SK-N-SH (cell line): Measurements from ENCODE around the gene AP1AR. TPM values are rescaled to one million over a fixed set of nuclear protein-coding genes. Genes with fewer than 3 reads are reported as not detected.
A peak's percentile ranks its signal among the peaks of the same experiment; 100 is the strongest.

ENCODE experiments used
- CTCF ChIA-PET: fragments of 300-600, 350-600 bp; formaldehyde crosslinking; extraction: SDS; loops from one replicate; lab custom pipeline; 2021; lab: Yijun Ruan, JAX
- POLR2A ChIA-PET: fragments of 350-600 bp; sonication (Branson Sonifier 250); formaldehyde crosslinking; extraction: SDS; loops from one replicate; lab custom pipeline; 2020; ENCODE audit warnings: antibody characterized with exemption, inconsistent platforms; lab: Yijun Ruan, JAX
- DNase-seq: peaks from one replicate; pipeline ENCODE4 v3.0.0; 2012
- H2AFZ ChIP-seq: fragments of 200-600 bp; sonication (generic); 2 replicates; pipeline ENCODE4 v1.8.1; 2016; ENCODE audit warnings: antibody characterized with exemption, mild to moderate bottlenecking, low read depth
- H3F3A ChIP-seq: fragments of 200-600 bp; sonication (generic); replicated peaks from 2 replicates; pipeline ENCODE3; 2016; ENCODE audit warnings: antibody characterized with exemption, mild to moderate bottlenecking; ENCODE audit not compliant: insufficient read depth
- H3K27ac ChIP-seq, 2 experiments: fragments of 200-500 bp in 1 of 2; fragments of 200-600 bp in 1 of 2; sonication (Bioruptor generic) in 1 of 2; sonication (generic), shearing (Covaris generic) in 1 of 2; 2 replicates each; pipeline versions ENCODE4 v1.5.1 to v1.6.1; 2014 to 2016; ENCODE audit warnings: low read depth in 2 of 2, inconsistent platforms in 1 of 2, low read length in 1 of 2, mild to moderate bottlenecking in 1 of 2, mixed read lengths in 1 of 2
- H3K27me3 ChIP-seq: fragments of 200-600 bp; sonication (generic), shearing (Covaris generic); 2 replicates; pipeline ENCODE4 v1.6.1; 2016; ENCODE audit warnings: mixed run types; ENCODE audit not compliant: insufficient read depth
- H3K36me3 ChIP-seq, 2 experiments: fragments of 200-500 bp in 1 of 2; fragments of 200-600 bp in 1 of 2; sonication (Bioruptor generic) in 1 of 2; sonication (generic) in 1 of 2; replicated peaks in 1 of 2; 2 replicates each; pipeline versions ENCODE3 to v1.5.1; 2014 to 2016; ENCODE audit warnings: low read length in 1 of 2, mild to moderate bottlenecking in 1 of 2; ENCODE audit not compliant: insufficient read depth in 2 of 2, control insufficient read depth in 1 of 2
- H3K4me1 ChIP-seq, 2 experiments: fragments of 200-500 bp in 1 of 2; fragments of 200-600 bp in 1 of 2; sonication (Bioruptor generic) in 1 of 2; sonication (generic), shearing (Covaris generic) in 1 of 2; 2 replicates each; pipeline versions ENCODE4 v1.5.1 to v1.6.1; 2014 to 2016; ENCODE audit warnings: low read depth in 1 of 2, low read length in 1 of 2, mixed run types in 1 of 2; ENCODE audit not compliant: insufficient read depth in 2 of 2, control insufficient read depth in 1 of 2
- H3K4me2 ChIP-seq: fragments of 200-600 bp; sonication (generic), shearing (Covaris generic); 2 replicates; pipeline ENCODE4 v1.6.1; 2017; ENCODE audit warnings: mixed run types
- H3K4me3 ChIP-seq, 2 experiments: fragments of 200-500 bp in 1 of 2; fragments of 200-600 bp in 1 of 2; sonication (Bioruptor generic) in 1 of 2; sonication (generic), shearing (Covaris generic) in 1 of 2; 2 replicates each; pipeline versions ENCODE4 v1.5.1 to v1.8.1; 2014 to 2016; ENCODE audit warnings: low read depth in 2 of 2, inconsistent platforms in 1 of 2, low read length in 1 of 2, mild to moderate bottlenecking in 1 of 2, mixed read lengths in 1 of 2, moderate library complexity in 1 of 2
- H3K79me2 ChIP-seq: fragments of 200-600 bp; sonication (generic); 2 replicates; pipeline ENCODE4 v1.8.1; 2017; ENCODE audit warnings: mild to moderate bottlenecking; ENCODE audit not compliant: insufficient read depth
- H3K9ac ChIP-seq: fragments of 200-600 bp; sonication (generic); 2 replicates; pipeline ENCODE4 v1.6.1; 2017; ENCODE audit warnings: mixed run types
- H3K9me2 ChIP-seq: fragments of 200-600 bp; sonication (generic); 2 replicates; pipeline ENCODE4 v1.6.1; 2017; ENCODE audit warnings: mixed run types
- H3K9me3 ChIP-seq: fragments of 200-600 bp; sonication (generic); 2 replicates; pipeline ENCODE4 v1.6.1; 2017; ENCODE audit warnings: mixed run types, mild to moderate bottlenecking, moderate library complexity
- H4K20me1 ChIP-seq: fragments of 200-600 bp; sonication (generic); 2 replicates; pipeline ENCODE4 v1.6.1; 2017; ENCODE audit warnings: mild to moderate bottlenecking, mixed run types; ENCODE audit not compliant: insufficient read depth
- CTCF ChIP-seq: fragments of 200-600 bp; sonication (generic); IDR thresholded peaks from 2 replicates; pipeline ENCODE4 v1.6.1; 2017; ENCODE audit warnings: antibody characterized with exemption, mild to moderate bottlenecking, moderate library complexity
- ELF1 ChIP-seq: IDR thresholded peaks from 2 replicates; pipeline ENCODE4 v1.4.0; 2012
- FOXJ3 ChIP-seq: sonication (generic); formaldehyde crosslinking; IDR thresholded peaks from 2 replicates; pipeline ENCODE4 v1.5.1; 2020; ENCODE audit warnings: mild to moderate bottlenecking, missing genetic modification reagents
- IRF3 ChIP-seq: fragments of 150-350 bp; IDR thresholded peaks from 2 replicates; pipeline ENCODE4 v1.6.1; 2016; ENCODE audit warnings: mild to moderate bottlenecking, low read depth, low read length
- MEF2A ChIP-seq: IDR thresholded peaks from 2 replicates; pipeline ENCODE4 v1.4.0; 2012; ENCODE audit warnings: low read depth, borderline replicate concordance
- NRF1 ChIP-seq: IDR thresholded peaks from 2 replicates; pipeline ENCODE4 v1.6.1; 2012; ENCODE audit warnings: low read depth, mild to moderate bottlenecking, low read length
- POLR2AphosphoS5 ChIP-seq: IDR thresholded peaks from 2 replicates; pipeline ENCODE4 v1.6.1; 2012; ENCODE audit warnings: low read depth, low read length
- RCOR1 ChIP-seq: fragments of 150-350 bp; IDR thresholded peaks from 2 replicates; pipeline ENCODE4 v1.6.1; 2017; ENCODE audit warnings: antibody characterized with exemption, low read length
- REST ChIP-seq: IDR thresholded peaks from 2 replicates; pipeline ENCODE4 v1.6.1; 2012; ENCODE audit warnings: mild to moderate bottlenecking, low read depth, low read length, moderate library complexity
- SIN3A ChIP-seq: IDR thresholded peaks from 2 replicates; pipeline ENCODE4 v1.6.1; 2012; ENCODE audit warnings: low read depth, mild to moderate bottlenecking, low read length, moderate library complexity, borderline replicate concordance
- TCF12 ChIP-seq: IDR thresholded peaks from 2 replicates; pipeline ENCODE4 v1.4.0; 2012
- TEAD4 ChIP-seq: IDR thresholded peaks from 2 replicates; pipeline ENCODE4 v1.4.0; 2012; ENCODE audit warnings: mild to moderate bottlenecking, borderline replicate concordance; ENCODE audit not compliant: insufficient read depth
- WGBS: methylation state at CpG from one replicate; pipeline ENCODE4 v1.1.6; 2017; ENCODE audit warnings: low lambda C conversion rate; 5-methylcytosine and 5-hydroxymethylcytosine counted together
- polyA plus RNA-seq, 3 experiments: library from polyadenylated mRNA; depleted of rRNA; stranded (reverse); fragments of >200 nt; gene quantifications; 2 replicates each; pipeline ENCODE4 v1.2.3, GENCODE V29; 2012

AP1AR gene
- polyA plus RNA-seq, 1 of the 3 experiments (the other 2 are of a cell fraction), result 8.5 TPM

GRCh38 chr4:112231779-112232713 is at the start of gene AP1AR (continued):
- TF ChIP-seq CTCF (peak; percentile 49), MEF2A (no peak), FOXJ3 (CRISPR knock-in tag) (no peak), ELF1 (no peak)
- TF ChIP-seq, all 33 proteins: peak for 8

GRCh38 chr4:112182604-112183003 is 49.0 kb upstream of the AP1AR start:
- Histone ChIP-seq H3K9me2 (no peaks in the 10 kb centered on the region), H4K20me1 (no peaks in the 10 kb centered on the region), H3F3A (no peaks in the 10 kb centered on the region), H3K36me3 (peaks cover 0 to 3% of the 10 kb centered on the region in 2 experiments), H3K27ac (no peak overlapping the region), H3K4me2 (no peak overlapping the region), H3K27me3 (no peaks in the 10 kb centered on the region), H2AFZ (no peak overlapping the region), H3K4me3 (no peak overlapping the region), H3K79me2 (no peaks in the 10 kb centered on the region), H3K9me3 (no peaks in the 10 kb centered on the region), H3K4me1 (no peaks in the 10 kb centered on the region; a peak in 2 of 4 replicates), H3K9ac (no peak overlapping the region)
- WGBS, result 84% methylated on average over 3 of the region's 3 CpGs
- TF ChIP-seq NRF1 (no peak), TCF12 (no peak), REST (no peak), ELF1 (no peak), IRF3 (no peak), TEAD4 (no peak), SIN3A (no peak), RCOR1 (no peak), POLR2AphosphoS5 (no peak)
- ChIA-PET POLR2A (no interaction called here), CTCF (interaction anchor here (0.8 kb wide), 1 partner anchor 50 kb away, joined by 4 read pairs; no protein-coding TSS in a partner anchor)
- no peak for DNase-seq
